CD1c-positive myeloid dendritic cell (primary cell): ENCODE measurements around the gene TYK2.
"Not testable (repeated sequence)": the region's sequence is repeated elsewhere in the genome, so short reads cannot be mapped to it uniquely, and the experiment has no call there.

ENCODE experiments used
- DNase-seq: peaks from one replicate; pipeline ENCODE4 v3.0.0-alpha.2; 2016; ENCODE audit errors: extremely low spot score

TYK2 gene

DNA sequence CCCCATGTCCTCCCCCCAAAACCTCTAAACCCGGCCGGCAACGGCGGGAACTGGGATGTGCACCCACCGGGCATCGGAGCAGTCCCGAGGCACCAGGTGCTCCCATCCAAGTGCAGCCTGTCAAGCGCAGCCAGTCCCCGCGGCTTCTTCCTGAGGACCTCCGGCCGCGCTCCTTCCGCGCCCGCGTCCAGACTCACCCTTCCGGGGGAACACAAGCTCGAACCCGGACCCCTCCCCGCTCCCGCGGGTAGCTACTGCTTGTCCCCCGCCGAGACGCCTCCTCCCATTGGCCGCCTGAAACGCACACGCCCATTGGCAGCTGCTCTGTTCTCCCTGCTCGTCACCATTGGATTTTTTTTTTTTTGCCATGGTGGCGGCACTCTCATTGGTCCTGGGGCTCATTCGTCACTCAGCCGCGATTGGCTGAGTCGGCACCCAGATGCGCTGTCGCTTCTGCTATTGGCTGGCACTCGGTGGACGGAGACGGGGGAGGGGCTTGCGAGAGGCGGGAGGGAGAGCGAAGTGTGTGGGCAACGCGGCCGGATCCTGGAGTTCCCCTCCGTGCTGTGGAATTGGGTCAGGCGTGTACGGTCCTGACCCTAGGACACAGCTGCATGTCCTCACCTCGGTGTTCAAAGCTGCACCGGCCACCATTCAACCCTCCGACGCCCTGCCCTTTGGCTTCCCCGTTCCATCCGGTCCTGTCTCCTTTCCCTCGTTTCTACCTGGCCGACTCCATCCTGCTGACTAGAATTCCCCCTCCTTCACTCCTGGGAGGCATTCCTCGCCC lies at the start of gene TYK2:
TSS of gene TYK2 (minus strand) at position 260 of the 790 bp plus-strand sequence. CDS start 2,166 bp downstream, outside the sequence.
- peak; percentile 99 for DNase-seq

DNA sequence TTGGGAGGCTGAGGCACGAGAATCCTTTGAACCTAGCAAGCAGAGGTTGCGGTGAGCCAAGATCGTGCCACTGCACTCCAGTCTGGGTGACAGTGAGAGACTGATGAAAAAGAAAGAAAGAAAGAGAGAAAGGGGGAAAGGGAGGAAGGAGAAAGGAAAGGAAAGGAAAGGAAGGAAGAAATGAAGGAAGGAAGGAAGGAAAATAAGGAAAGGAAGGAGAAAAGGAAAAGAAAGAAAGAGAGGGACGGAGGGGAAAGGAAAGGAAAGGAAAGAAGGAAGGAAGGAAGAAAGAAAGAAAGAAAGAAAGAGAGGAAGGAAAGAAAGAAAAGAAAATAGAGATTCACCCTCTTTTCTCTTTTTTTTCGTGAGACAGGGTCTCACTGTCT lies 48.6 kb upstream of the TYK2 start:
- no peak for DNase-seq

DNA sequence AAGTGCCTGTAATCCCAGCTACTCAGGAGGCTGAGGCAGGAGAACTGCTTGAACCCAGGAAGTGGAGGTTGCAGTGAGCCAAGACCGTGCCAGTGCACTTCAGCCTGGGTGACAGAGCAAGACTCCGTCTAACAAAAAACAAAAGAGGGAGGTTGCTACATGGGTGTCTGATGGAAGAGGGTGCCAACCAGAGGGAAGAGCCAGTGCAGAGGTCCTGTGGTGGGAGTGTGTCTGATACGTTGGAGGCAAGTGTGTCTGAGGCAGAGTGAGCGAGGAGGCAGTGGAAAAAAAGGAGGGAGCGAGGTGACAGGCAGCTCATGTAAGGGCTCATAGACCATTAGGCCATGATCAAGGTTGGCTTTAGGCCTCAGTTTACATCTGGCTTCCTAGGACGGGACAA lies 46.8 kb upstream of the TYK2 start:
- DNase-seq, result peak; percentile 11

DNA sequence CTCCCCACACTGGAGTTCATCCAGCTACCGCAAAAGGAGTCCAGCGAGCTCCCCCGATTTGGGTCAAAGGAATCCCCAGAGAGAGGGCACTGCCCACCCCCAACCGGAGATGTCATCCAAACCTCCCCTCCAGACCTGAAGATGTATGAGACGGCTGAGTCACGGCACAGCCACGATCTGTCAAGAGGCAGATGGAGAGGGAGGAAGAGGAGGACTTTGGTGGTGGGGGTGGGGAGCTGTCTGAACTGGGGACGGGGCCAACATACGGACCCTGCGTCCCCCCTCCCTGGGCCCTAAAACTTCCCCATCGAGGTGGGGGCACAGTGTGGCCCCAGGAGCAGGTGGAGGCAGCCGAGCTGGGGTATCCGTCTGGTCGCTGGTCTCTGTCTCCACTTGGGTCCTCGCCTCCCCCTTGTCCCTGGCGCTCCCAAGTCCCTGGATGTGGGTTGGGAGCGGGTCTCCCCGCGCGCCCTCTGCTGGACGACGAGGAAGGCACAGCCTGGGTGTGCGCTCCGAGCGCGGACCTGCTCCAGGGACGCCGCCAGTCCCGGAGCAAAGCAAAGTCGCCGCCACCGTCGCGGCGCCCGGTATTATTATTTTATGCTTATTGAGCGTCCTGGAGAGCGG lies 43.8 kb upstream of the TYK2 start:
- DNase-seq, result peak; percentile 78

DNA sequence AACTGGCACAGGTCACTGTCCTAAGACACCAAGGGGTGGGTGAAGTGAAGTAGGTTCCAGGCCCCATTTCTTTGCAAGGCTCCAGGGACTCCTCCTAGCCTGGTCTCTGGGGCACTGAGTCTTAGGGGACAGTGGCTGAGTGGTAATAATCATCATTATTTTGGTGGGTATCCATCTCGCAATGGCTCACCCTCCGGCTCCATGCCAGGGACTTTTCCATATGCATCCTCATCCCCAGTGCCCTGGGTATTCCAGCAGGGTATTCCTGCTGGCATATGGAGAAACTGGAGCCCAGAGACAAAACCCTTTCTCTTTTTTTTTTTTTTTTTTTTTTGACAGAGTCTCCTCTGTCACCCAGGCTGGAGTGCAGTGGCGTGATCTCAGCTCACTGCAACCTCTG lies 42.5 kb upstream of the TYK2 start:
- no peak for DNase-seq

DNA sequence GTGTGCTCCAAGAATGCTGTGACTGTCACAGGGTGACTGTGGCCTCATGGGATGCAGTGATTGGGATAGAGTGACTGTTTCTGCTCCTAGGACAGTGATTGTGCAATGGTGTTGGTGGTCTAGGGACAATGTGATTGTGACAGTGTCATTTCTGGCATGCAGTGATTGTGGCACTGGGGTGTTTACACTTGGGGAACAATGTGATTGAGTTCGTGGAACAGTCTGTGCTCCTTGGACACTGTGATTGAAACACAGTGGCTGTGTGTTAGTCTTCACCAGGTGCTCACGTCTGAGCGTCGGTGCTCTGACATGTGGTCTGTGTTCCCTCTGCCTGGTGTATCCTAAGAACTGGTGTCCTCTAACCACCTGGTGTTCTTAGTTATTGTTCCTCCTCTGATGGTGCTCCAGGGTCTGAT lies 41.7 kb upstream of the TYK2 start:
- DNase-seq, result no peak

DNA sequence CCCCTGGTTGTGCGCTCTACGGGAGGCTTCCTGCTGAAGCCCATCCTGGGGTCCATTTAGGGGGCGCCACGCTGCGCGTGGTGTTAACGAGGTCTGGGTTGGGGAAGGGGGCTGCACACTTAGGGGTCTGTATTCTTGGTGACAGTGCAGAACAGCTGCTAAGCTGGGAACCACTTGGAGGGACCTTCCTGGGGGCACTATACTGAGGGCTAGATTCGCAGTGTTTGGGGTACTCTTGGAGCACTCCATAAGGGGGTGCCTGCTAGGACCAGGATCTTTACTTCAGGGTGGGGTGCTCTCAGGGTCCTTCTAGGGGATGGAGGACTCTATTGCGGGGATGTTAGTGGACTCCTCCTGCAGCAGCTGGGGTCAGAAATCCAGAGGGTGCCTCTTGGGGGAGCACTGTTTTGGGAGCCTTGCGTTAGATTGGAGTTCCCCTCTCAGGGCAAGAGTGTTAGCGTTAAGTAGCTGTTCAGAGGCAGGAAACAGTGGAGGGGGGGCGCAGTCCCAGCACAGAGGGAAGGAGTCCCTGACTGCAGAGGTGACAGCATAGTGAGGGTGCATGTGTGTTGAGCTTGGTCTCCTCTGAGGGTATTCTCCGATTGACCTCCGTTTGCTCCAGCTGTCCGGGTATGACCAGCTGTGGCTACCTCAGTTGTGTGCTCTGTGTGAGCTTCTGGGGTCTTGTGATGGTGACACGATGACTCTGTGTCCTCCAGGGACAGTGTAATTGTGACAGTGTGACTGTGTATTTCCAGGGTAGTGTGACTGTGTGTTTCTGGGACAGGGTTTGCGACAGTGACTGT lies 41.1 kb upstream of the TYK2 start:
- peak; percentile 73 for DNase-seq

DNA sequence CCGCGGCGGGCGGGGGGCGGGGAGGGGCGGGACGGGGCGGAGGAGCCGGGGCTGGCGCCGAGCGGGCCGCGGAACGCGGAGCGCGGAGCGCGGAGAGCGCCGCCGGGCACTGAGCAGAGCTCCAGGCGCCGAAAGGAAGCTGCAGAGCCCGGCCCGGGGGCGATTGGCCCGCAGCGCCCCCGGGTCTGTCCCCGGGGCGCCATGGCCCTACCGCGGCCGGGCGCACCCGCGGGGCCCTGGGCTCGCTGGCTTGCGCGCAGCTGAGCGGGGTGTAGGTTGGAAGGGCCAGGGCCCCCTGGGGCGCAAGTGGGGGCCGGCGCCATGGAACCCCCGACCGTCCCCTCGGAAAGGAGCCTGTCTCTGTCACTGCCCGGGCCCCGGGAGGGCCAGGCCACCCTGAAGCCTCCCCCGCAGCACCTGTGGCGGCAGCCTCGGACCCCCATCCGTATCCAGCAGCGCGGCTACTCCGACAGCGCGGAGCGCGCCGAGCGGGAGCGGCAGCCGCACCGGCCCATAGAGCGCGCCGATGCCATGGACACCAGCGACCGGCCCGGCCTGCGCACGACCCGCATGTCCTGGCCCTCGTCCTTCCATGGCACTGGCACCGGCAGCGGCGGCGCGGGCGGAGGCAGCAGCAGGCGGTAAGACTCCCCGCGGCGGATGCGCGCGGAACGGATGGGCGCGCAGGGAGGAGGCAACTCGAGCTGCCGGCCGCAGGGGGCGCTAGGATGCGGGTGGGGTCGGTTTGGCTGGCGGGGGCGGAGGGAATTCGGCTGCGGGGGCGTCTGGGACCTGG lies 40.3 kb upstream of the TYK2 start, which contains the start of gene PDE4A:
TSS of gene PDE4A (plus strand) at position 95 of the 796 bp plus-strand sequence. CDS start at position 322, 227 bp downstream.
- peak; percentile 82 for DNase-seq

DNA sequence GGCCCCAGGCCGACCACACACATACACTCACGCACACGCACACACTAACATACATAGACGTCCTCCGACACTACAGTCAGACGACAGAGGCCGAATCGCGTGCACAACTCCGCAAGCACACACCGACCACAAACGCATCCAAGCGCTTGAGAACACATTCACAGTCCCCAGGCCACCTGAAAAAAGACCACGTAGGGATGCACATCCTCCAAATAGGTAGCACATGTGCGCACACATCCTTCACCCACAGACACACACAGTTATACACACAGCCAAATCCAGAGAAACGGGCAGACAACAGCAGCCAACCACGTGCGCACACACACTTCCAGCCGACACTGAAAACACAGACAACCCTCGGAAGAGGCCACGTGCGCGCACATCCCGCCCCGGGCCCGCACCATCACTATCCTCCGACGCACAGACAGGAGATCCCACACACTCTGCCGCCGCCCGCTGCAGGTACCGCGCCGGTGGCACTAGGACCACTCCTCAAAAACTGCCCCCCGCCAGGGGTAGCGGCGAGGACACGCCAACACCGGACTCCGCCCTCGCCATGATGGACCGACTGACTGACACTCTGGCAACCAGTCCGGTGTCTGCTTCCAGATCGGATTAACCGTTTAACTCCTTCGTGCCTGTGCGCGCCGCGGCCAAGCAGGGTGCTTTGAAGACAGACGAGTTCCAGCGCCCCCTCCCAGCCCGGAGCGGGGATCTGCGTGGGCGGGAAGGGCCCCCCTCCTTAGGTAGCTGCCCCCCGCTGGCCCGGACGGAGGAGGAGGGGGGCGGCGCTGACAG lies 39.5 kb upstream of the TYK2 start:
- DNase-seq, result peak; percentile 73

DNA sequence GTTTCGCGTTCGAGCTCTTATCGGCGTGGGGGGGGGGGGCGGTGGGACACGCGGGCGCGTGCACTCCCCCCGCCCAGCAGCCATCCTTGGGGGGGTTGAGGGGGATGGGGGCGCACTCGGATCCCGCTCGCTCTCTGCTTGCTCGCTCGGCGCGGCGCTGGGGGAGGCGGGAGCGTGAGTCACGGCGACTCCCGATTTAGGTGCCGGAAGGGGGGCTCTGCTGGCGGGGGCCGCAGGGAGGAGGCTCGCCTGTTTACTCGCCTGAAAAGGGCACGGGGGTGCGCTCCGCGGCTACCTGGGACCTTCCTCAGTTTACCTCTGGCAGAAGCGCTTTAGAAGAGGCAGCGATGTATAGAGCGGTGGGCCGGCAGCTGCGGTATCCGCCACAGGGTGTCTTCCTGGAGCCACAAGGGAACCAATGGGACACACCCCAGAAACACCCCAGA lies 38.9 kb upstream of the TYK2 start:
- DNase-seq, result no peak

DNA sequence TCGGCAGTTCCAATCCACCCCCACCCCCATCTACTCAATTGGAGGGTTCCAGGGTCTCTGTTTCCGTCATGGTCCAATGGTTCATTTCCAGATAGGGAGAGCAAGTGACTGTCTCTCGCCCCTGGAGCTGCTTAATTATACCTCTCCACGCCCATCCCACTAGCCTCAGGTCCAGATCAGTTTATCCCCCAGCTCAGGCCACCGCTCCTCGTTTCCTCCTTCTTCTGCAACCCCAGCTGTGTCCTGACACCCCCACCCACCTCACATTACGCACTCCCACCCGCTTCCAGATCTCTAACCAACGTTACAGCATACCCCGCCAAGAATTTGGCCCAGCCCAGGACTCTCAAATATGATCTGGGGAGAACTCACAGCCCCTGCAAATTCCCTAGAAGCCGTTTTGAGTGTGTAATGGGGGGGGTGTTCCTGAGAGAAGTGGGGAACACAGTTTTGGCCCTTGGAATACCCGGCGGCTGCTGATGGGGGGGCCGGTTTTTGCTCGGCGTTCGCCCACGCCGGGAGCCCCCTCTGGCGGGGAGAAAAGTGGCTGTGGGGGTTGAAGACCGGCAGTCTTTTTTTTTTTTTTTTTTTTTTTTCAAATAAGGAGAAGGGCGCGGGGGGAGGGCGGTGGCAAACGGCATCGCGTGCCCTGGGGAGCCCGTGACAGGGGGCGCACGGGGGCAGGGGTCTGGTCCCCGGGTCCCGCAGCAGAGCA lies 38.3 kb upstream of the TYK2 start:
- DNase-seq, result peak; percentile 66

DNA sequence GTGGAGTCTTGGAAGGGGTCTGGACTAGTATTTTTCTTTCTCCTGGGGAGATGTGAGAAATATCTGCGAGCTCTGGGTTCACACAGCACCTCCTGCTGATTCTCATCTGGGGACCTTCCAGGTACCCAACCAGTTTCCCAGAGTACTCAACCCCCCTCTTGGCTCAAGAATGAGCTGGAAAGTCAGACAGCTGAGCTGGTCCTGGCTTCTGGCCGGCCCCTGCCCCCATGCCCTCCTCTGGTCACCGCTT lies 37.8 kb upstream of the TYK2 start:
- DNase-seq, result no peak

DNA sequence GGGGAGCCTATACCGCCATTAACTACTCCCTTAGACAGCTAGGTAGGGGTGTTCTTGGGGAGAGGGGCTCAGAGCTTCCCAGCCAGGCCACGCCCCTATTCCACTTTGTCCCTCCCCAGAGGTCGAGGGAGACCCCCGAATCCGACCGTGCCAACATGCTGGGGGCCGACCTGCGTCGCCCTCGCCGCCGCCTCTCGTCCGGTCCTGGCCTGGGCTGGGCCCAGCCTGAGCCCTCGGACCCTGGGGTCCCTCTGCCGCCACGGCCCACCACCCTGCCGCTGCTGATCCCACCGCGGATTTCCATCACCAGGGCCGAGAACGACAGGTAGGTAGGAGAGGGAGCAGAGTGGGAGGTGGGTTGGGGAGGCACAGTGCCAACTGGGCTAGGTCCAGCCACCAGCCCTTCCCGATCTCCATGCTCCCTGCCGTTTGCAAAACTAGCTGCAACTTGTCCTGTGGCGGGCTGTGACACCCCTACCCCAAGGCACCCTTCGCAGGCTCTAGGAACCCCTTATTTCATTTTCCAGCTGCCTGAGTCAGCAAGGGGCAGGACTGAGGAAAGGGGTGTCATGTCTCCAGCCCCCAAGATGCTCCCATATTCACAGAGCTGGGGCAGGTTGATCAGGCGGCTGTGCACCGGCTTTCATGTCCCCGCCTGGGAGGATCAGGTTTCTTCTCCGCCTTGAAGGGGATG lies 37.3 kb upstream of the TYK2 start:
- DNase-seq, result no peak

DNA sequence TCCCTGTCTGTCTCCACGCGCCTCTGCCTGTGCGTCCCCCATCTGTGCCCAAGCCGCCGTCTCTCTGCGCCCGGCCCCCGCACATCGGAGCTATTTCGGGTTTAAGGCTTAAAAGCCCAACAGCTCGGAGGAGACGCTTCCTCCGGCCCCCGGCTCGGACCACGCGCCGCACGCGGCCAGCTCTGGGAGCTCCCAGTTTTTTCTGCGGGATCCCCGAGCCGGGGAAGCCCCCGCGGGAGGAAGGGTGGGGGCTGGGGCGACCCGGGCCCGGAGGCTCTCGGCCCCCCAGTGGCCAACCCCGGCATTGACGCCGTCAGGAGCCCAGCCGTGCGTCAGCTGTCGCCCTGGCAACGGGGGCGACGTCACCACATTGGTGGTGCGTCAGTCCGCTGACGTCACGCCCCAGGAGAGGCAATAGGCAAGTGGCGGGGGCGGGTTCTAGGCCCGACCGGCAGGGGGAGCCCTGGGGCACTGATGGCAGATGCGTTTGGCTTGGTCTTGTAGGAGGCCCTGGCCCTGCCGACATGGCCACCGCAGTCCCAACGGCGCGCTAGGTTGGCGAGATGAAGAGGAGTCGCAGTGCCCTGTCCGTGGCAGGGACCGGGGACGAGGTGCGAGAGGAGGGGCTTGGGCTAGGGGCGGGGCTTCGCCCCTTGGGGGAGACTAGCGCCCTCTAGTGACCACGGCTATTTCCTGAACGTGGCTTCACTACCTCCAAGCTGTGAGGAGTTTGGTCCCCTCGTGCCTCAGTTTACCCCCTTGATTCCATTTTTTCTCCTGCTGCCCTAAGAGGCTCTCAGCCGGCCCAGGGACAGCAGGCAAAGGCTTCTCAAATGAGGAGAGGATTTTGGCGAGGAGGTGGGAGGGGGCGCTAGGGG lies 36.2 kb upstream of the TYK2 start:
- DNase-seq, result peak; percentile 98

DNA sequence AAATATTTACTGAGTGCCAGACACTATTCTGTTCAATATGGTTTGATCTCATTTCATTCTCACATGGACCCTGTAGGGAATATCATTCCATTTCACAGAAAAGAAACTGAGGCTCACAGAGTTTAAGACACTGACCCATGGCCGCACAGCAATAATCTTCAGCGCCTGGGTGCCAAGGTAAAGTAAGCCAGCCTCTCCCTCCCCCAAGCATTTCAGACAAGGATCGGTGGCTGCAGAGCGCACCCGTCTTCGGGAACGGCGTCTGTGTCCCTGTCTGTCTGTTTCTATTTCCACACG lies 35.7 kb upstream of the TYK2 start:
- DNase-seq, result no peak

DNA sequence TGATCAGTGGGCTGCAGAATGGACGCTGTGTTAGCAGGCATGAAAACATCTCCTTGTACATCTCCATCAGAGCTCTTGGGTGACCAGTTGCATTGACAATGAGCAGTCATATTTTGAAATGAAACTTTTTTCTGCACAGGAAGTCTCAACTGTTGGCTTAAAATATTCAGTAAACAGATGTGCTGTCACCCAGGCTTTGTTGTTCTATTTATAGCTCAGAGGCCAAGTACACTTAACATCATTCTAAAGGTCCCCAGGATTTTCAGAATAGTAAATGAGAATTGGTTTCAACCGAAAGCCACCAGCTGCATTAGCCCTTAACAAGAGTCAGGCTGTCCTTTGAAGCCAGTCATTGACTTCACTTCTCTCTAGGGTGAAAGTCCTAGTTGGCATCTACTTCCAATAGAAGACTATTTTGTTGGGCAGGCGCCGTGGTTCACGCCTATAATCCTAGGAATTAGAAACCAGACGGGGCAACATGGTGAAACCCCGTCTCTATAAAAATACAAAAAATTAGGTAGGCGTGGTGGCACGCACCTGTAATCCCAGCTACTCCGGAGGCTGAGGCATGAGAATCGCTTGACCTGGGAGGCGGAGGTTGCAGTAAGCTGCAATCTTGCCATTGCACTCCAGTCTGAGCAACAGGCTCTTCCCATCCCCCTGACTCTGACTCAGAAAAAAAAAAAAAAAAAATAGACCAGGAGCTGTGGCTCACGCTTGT lies 32.0 kb upstream of the TYK2 start:
- DNase-seq, result peak; percentile 71

DNA sequence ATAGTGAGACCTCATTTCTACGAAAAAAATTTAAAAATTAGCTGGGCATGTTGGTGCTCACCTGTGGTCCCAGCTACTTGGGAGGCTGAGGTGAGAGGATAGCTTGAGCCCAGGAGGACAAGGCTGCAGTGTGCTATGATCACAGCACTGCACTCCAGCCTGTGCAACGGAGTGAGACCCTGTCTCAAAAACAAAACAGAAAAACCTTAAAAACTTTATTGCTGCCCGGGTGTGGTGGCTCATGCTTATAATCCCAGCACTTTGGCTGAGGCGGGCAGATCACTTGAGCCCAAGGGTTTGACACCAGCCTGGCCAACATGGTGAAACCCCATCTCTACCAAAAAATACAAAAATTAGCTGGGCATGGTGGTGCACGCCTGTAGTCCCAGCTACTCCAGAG lies 30.9 kb upstream of the TYK2 start:
- DNase-seq, result not testable (repeated sequence)
